ENCODE data around the gene HMBS.
A peak's percentile ranks its signal among the peaks of the same experiment; 100 is the strongest.
"Not testable (repeated sequence)": the region's sequence is repeated elsewhere in the genome, so short reads cannot be mapped to it uniquely, and the experiment has no call there.

Gene HMBS

DNA sequence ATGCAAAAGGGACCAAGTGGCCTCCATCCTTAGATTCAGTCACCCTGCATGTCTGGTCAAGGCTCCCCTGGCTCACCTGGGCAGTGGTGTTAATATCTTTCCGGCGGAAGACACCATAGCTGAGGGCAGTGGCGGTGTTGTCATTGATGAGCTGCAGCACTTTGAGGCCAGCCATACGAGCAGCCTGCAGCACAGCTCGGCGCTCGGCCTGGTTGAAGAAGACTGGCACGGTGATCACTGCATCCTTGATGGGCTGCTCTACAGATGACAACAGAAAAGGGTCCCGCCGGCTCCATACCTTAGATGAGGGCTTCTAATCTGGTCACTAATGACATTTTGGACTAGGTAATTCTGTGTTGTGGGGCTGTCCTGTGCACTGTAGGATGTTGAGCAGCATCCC lies 30.3 kb upstream of the HMBS start:
- peaks cover 15% of the 10 kb centered on the region for H3K4me1 ChIP-seq (ENCODE audit: control insufficient read depth, insufficient read depth, low read length)
- H3K36me3 ChIP-seq (ENCODE audit: control insufficient read depth, insufficient read depth, low read length), result peaks cover 26% of the 10 kb centered on the region
- no peak overlapping the region for H3K9ac ChIP-seq (ENCODE audit: low read length)
- no peaks in the 10 kb centered on the region for H3K27me3 ChIP-seq (ENCODE audit: control insufficient read depth, insufficient read depth, low read length)
- H3K9me3 ChIP-seq (ENCODE audit: control insufficient read depth, low read length), result no peaks in the 10 kb centered on the region
- no peak overlapping the region for H3K4me3 ChIP-seq (ENCODE audit: low read length)

DNA sequence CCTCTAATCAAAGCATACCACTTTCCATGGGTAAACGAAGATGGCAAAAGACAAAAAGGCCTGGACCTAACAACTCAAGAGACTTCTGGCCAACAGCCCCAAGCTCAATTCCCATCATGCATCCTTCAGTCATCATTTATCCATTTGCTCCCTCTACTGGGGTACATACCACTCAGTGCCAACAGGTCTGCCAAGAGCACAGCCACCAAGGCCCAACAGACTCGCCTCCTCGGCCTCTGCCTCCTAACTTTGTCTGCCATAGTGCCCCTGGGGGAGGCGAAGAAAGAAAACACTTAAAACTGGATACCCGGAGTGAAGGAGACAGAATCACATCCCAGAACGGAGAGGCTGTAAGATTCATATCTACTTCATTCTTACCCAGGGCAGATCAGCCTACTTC lies 28.8 kb upstream of the HMBS start:
- no peaks in the 10 kb centered on the region for H3K27me3 ChIP-seq (ENCODE audit: control insufficient read depth, insufficient read depth, low read length)
- no peaks in the 10 kb centered on the region for H3K9me3 ChIP-seq (ENCODE audit: control insufficient read depth, low read length)
- H3K4me1 ChIP-seq (ENCODE audit: control insufficient read depth, insufficient read depth, low read length), result peaks cover 15% of the 10 kb centered on the region
- H3K4me3 ChIP-seq (ENCODE audit: low read length), result peak overlapping the region; percentile 60
- H3K9ac ChIP-seq (ENCODE audit: low read length), result peak overlapping the region; percentile 75
- H3K36me3 ChIP-seq (ENCODE audit: control insufficient read depth, insufficient read depth, low read length), result peaks cover 24% of the 10 kb centered on the region

DNA sequence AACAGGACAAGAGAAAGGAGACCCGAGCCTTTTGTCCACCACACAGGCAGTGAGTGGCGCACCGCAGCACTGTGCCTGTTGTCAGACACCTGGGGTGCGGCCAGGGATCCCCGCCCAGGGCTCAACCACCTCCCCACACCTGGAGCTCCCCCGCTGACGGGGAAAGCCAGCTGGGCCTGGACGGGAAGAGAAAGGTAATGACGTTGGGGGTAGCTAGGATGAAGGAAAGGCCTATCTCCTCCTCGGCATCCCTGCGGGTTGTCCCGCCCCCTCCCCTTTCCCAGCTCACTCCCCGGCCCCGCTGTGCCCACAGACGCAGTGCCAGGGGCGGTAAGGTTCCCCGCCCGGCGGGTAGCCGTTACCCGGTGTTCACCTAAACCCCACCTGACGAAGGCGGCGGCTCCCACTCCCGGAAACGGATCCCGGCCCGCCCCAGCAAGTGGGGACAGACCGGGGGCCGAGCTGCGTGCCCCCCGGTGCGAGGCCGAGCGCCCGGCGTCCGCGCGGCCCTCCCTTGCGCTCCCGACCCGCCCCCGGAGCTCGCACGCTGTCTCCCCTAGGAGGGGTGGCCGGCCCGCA lies 28.2 kb upstream of the HMBS start:
- Histone ChIP-seq H3K4me3 (ENCODE audit: low read length) (peak overlapping the region; percentile 60), H3K9ac (ENCODE audit: low read length) (peak overlapping the region; percentile 75), H3K4me1 (ENCODE audit: control insufficient read depth, insufficient read depth, low read length) (peaks cover 15% of the 10 kb centered on the region), H3K36me3 (ENCODE audit: control insufficient read depth, insufficient read depth, low read length) (peaks cover 24% of the 10 kb centered on the region), H3K9me3 (ENCODE audit: control insufficient read depth, low read length) (no peaks in the 10 kb centered on the region), H3K27me3 (ENCODE audit: control insufficient read depth, insufficient read depth, low read length) (no peaks in the 10 kb centered on the region)

DNA sequence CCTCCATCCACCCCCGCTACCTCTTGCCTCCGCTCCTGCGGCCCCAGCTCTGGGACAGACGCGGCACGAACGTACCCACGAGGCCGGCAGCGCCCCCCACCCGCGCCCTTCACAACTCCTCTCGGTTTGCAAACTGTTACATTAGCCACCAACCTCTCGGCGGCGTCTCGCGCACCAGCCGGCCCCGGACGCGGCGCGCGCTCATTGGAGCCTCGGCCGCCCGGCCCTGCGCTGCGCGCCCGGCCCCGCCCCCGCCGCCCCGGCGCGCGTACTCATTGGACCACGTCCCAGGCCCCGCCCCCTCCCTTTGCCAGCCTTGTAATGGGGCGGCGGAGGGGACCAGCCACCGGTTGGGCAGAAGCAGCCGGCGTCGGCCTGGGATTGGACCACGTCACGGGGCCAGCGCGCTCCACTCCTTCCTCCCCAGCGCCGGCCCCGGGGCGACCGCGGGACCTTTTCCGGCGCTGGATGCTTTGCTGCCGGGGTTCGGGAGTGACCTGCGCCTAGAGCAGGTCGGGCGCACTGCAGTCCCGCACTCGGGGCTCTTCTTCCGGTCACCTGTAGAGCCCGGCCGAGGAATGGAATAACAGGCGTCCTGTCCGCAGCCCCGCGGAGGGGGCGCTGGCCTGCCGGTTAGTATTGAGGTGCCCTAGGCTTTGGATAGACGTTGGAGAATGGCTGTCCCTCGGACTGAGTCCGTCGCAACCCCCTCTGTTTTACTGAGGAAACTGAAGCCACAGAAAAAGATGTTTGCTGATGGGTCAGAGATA lies 27.5 kb upstream of the HMBS start, which contains the start of gene HYOU1:
TSS of gene HYOU1 (minus strand) at position 206 of the 770 bp plus-strand sequence. CDS start 1,045 bp downstream, outside the sequence.
- Histone ChIP-seq H3K4me1 (ENCODE audit: control insufficient read depth, insufficient read depth, low read length) (peaks cover 15% of the 10 kb centered on the region), H3K27me3 (ENCODE audit: control insufficient read depth, insufficient read depth, low read length) (no peaks in the 10 kb centered on the region), H3K9ac (ENCODE audit: low read length) (peak within 1 kb of the TSS; percentile 75), H3K4me3 (ENCODE audit: low read length) (peak within 1 kb of the TSS; percentile 60), H3K9me3 (ENCODE audit: control insufficient read depth, low read length) (no peaks in the 10 kb centered on the region), H3K36me3 (ENCODE audit: control insufficient read depth, insufficient read depth, low read length) (peaks cover 20% of the 10 kb centered on the region)

DNA sequence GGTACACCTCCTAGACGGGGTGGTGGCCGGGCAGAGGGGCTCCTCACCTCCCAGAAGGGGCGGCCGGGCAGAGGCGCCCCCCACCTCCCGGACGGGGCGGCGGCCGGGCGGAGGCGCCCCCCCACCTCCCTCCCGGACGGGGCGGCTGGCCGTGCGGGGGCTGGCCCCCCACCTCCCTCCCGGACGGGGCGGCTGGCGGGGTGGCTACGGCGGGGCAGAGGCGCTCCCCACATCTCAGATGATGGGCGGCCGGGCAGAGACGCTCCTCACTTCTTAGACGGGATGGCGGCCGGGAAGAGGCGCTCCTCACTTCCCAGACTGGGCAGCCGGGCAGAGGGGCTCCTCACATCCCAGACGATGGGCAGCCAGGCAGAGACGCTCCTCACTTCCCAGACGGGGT lies 25.6 kb upstream of the HMBS start:
- not testable (repeated sequence) for H3K36me3 ChIP-seq (ENCODE audit: control insufficient read depth, insufficient read depth, low read length); H3K4me3 ChIP-seq (ENCODE audit: low read length); H3K9me3 ChIP-seq (ENCODE audit: control insufficient read depth, low read length); H3K9ac ChIP-seq (ENCODE audit: low read length); H3K27me3 ChIP-seq (ENCODE audit: control insufficient read depth, insufficient read depth, low read length)
- peaks cover 20% of the 10 kb centered on the region for H3K4me1 ChIP-seq (ENCODE audit: control insufficient read depth, insufficient read depth, low read length)

DNA sequence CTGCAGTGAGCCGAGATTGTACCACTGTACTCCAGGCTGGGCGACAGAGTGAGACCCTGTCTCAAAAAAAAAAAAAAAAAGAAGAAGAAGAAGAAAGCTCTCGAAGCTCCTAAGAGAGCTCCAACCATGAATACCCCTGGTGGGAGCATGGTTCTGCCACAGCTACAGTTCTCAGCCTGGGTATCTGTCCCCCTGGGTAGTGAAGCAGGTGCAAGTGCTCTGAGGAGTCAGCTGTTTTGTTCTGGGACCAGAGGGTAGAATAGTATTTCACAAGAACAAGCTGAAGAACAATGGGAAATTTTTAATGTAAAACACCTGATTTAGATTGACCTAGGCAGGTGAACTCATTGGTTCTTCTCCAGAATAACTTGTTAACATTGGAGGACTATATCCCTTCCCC lies 23.4 kb upstream of the HMBS start:
- H3K9ac ChIP-seq (ENCODE audit: low read length), result no peak overlapping the region
- H3K4me1 ChIP-seq (ENCODE audit: control insufficient read depth, insufficient read depth, low read length), result peaks cover 8% of the 10 kb centered on the region
- H3K27me3 ChIP-seq (ENCODE audit: control insufficient read depth, insufficient read depth, low read length), result no peaks in the 10 kb centered on the region
- no peak overlapping the region for H3K4me3 ChIP-seq (ENCODE audit: low read length)
- H3K36me3 ChIP-seq (ENCODE audit: control insufficient read depth, insufficient read depth, low read length), result no peaks in the 10 kb centered on the region
- no peaks in the 10 kb centered on the region for H3K9me3 ChIP-seq (ENCODE audit: control insufficient read depth, low read length)

DNA sequence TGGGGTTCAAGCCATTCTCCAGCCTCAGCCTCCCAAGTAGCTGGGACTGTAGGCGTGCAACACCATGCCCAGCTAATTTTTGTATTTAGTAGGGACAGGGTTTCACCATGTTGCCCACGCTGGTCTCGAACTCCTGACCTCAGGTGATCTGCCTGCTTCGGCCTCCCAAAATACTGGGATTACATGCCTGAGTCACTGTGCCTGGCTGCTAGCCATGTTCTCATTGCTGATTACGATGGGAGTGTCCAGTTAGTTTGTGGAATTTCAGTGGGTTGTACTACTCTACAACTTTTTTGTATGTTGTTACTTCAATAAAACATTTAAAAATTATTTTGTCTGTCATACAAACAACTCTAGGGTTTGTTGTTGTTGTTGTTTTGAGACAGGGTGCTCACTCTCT lies 21.9 kb upstream of the HMBS start:
- H3K36me3 ChIP-seq (ENCODE audit: control insufficient read depth, insufficient read depth, low read length), result no peaks in the 10 kb centered on the region
- H3K4me3 ChIP-seq (ENCODE audit: low read length), result no peak overlapping the region
- no peak overlapping the region for H3K9ac ChIP-seq (ENCODE audit: low read length)
- H3K4me1 ChIP-seq (ENCODE audit: control insufficient read depth, insufficient read depth, low read length), result peaks cover 10% of the 10 kb centered on the region
- no peaks in the 10 kb centered on the region for H3K27me3 ChIP-seq (ENCODE audit: control insufficient read depth, insufficient read depth, low read length)
- no peaks in the 10 kb centered on the region for H3K9me3 ChIP-seq (ENCODE audit: control insufficient read depth, low read length)

DNA sequence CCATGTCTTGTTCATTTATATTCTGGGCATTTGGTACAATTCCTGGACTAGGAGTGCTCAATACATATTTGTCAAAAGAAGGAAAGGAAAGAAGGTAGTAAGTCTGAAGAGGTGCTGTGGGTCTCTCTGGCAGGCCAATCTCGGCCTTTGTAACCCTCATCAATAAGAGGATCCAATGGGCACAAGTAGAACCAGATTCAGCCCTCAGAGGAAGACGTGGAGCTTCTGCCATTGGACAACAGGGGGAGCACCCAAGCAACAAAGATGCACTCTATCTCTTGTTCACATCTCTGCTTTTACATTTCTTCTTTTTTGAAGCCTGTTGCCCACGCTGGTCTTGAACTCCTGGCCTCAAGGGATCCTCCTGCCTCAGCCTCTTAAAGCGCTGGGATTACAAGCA lies 19.3 kb upstream of the HMBS start:
- Histone ChIP-seq H3K36me3 (ENCODE audit: control insufficient read depth, insufficient read depth, low read length) (no peaks in the 10 kb centered on the region), H3K27me3 (ENCODE audit: control insufficient read depth, insufficient read depth, low read length) (no peaks in the 10 kb centered on the region), H3K4me3 (ENCODE audit: low read length) (no peak overlapping the region), H3K4me1 (ENCODE audit: control insufficient read depth, insufficient read depth, low read length) (peaks cover 10% of the 10 kb centered on the region), H3K9me3 (ENCODE audit: control insufficient read depth, low read length) (no peaks in the 10 kb centered on the region), H3K9ac (ENCODE audit: low read length) (no peak overlapping the region)

DNA sequence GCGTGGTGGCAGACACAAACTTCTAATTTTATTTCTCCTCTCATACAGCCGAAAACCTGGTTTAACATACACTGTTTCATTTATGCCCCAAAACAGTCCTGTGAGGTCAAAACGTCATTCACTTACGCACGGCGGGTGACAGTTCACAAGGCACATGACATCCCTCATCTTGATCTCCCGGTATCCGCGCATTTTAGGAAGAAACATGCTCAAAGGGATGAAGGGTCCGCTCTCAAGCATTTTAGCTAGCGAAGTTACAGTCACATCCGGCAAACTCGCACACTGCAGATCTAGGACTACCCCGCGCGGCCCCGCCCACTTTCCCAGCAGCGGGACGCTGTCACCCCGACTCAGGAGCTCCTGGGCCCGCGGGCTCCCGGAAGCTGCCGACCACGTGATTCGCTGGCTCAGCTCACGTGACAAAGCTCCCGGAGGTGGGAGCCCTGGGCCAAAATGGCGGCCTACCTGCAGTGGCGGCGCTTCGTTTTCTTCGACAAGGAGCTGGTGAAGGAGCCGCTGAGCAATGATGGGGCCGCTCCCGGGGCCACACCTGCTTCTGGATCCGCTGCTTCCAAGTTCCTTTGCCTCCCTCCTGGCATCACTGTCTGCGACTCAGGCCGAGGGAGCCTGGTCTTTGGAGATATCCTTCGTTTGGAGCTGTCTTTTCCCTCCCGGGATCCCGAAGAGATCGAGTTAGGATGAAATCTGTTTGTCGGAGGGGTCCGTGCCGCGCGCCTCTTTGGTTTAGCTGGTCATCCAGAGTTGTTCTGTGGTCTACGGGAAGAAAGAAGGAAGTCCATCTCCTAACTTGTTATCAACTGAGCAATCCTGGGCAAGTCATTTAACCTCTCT lies 17.1 kb upstream of the HMBS start, which contains the start of gene VPS11:
TSS of gene VPS11 (plus strand) at position 448 of the 852 bp plus-strand sequence. CDS start at position 454, 6 bp downstream.
- Histone ChIP-seq H3K4me3 (ENCODE audit: low read length) (peak within 1 kb of the TSS; percentile 98), H3K4me1 (ENCODE audit: control insufficient read depth, insufficient read depth, low read length) (peaks cover 8% of the 10 kb centered on the region), H3K27me3 (ENCODE audit: control insufficient read depth, insufficient read depth, low read length) (no peaks in the 10 kb centered on the region), H3K9ac (ENCODE audit: low read length) (peak within 1 kb of the TSS; percentile 95), H3K9me3 (ENCODE audit: control insufficient read depth, low read length) (no peaks in the 10 kb centered on the region), H3K36me3 (ENCODE audit: control insufficient read depth, insufficient read depth, low read length) (no peaks in the 10 kb centered on the region)

DNA sequence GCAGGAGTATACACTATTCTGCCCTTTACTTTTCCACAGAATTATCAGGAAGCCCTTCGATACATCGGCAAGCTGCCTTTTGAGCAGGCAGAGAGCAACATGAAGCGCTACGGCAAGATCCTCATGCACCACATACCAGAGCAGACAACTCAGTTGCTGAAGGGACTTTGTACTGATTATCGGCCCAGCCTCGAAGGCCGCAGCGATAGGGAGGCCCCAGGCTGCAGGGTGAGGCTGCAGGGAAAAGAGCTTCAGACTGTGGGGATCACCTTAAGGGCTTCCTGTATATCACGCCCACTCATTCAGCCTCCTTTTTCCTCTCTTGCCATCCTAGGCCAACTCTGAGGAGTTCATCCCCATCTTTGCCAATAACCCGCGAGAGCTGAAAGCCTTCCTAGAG lies 6.8 kb upstream of the HMBS start:
- H3K36me3 ChIP-seq (ENCODE audit: control insufficient read depth, insufficient read depth, low read length), result peaks cover 23% of the 10 kb centered on the region
- no peaks in the 10 kb centered on the region for H3K4me1 ChIP-seq (ENCODE audit: control insufficient read depth, insufficient read depth, low read length)
- H3K4me3 ChIP-seq (ENCODE audit: low read length), result no peak overlapping the region
- H3K9me3 ChIP-seq (ENCODE audit: control insufficient read depth, low read length), result no peaks in the 10 kb centered on the region
- H3K27me3 ChIP-seq (ENCODE audit: control insufficient read depth, insufficient read depth, low read length), result no peaks in the 10 kb centered on the region
- no peak overlapping the region for H3K9ac ChIP-seq (ENCODE audit: low read length)

DNA sequence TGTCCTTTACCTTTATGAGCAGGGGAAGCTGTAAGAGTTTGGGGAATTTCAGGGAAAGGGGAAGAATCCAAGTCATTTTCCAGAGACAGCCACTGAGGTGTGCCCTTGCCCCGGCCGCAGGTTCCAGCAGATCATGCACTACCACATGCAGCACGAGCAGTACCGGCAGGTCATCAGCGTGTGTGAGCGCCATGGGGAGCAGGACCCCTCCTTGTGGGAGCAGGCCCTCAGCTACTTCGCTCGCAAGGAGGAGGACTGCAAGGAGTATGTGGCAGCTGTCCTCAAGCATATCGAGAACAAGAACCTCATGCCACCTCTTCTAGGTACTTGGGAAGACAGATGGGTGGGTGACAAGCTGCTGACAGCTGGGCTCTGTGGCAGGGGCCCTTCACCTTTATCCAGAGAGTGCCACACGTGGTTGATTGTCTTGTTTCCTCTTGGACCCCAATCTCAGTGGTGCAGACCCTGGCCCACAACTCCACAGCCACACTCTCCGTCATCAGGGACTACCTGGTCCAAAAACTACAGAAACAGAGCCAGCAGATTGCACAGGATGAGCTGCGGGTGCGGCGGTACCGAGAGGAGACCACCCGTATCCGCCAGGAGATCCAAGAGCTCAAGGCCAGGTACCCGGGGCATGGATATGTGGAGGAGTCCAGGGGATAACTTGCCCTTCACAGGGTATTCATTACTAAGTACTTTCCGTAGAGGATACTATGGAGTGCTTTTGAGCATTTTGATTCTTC lies 5.8 kb upstream of the HMBS start:
- Histone ChIP-seq H3K27me3 (ENCODE audit: control insufficient read depth, insufficient read depth, low read length) (no peaks in the 10 kb centered on the region), H3K36me3 (ENCODE audit: control insufficient read depth, insufficient read depth, low read length) (peaks cover 23% of the 10 kb centered on the region), H3K4me1 (ENCODE audit: control insufficient read depth, insufficient read depth, low read length) (no peaks in the 10 kb centered on the region), H3K4me3 (ENCODE audit: low read length) (no peak overlapping the region), H3K9ac (ENCODE audit: low read length) (no peak overlapping the region), H3K9me3 (ENCODE audit: control insufficient read depth, low read length) (no peaks in the 10 kb centered on the region)

Data from mucosa of stomach (tissue), 1 donor.